MM.1S (cell line): ENCODE data around the gene CDC27.
"Not testable (repeated sequence)": the region's sequence is repeated elsewhere in the genome, so short reads cannot be mapped to it uniquely, and the experiment has no call there.

ENCODE experiments used
- DNase-seq: peaks from one replicate; pipeline ENCODE4 v3.0.0-alpha.2; 2015
- H2AFZ ChIP-seq: fragments of 300-600 bp; sonication (generic); 2 replicates; pipeline ENCODE4 v1.6.0; 2016; ENCODE audit warnings: antibody characterized with exemption, low read length
- H3F3A ChIP-seq: fragments of 300-600 bp; sonication (generic); 2 replicates; pipeline ENCODE4 v1.6.1; 2016; ENCODE audit warnings: mild to moderate bottlenecking, antibody characterized with exemption, low read length, moderate library complexity, mixed read lengths; ENCODE audit not compliant: insufficient read depth
- H3K27ac ChIP-seq: fragments of 300-600 bp; sonication (generic); 2 replicates; pipeline ENCODE4 v1.5.1; 2016; ENCODE audit warnings: mild to moderate bottlenecking, low read length
- H3K27me3 ChIP-seq: fragments of 300-600 bp; sonication (generic); replicated peaks from 2 replicates; pipeline ENCODE4 v1.6.0; 2016; ENCODE audit warnings: low read length; ENCODE audit not compliant: insufficient read depth
- H3K36me3 ChIP-seq: fragments of 300-600 bp; sonication (generic); replicated peaks from 2 replicates; pipeline ENCODE4 v1.6.1; 2016; ENCODE audit warnings: mild to moderate bottlenecking, low read length, mixed read lengths; ENCODE audit not compliant: insufficient read depth
- H3K4me1 ChIP-seq: fragments of 300-600 bp; sonication (generic); 2 replicates; pipeline ENCODE4 v1.6.1; 2016; ENCODE audit warnings: low read length, mixed read lengths
- H3K4me2 ChIP-seq: fragments of 300-600 bp; sonication (generic); 2 replicates; pipeline ENCODE4 v1.6.0; 2016; ENCODE audit warnings: low read depth, low read length
- H3K4me3 ChIP-seq: fragments of 300-600 bp; sonication (generic); 2 replicates; pipeline ENCODE4 v1.5.1; 2016; ENCODE audit warnings: low read length, mixed read lengths
- H3K79me2 ChIP-seq: fragments of 300-600 bp; sonication (generic); 2 replicates; pipeline ENCODE4 v1.6.1; 2016; ENCODE audit warnings: mixed run types, low read length, mixed read lengths
- H3K9ac ChIP-seq: fragments of 300-600 bp; sonication (generic); 2 replicates; pipeline ENCODE4 v1.6.1; 2016; ENCODE audit warnings: low read length, mixed read lengths
- H3K9me2 ChIP-seq: fragments of 300-600 bp; sonication (generic); replicated peaks from 2 replicates; pipeline ENCODE4 v1.6.1; 2016; ENCODE audit warnings: mild to moderate bottlenecking, low read length, mixed read lengths; ENCODE audit not compliant: insufficient read depth
- H3K9me3 ChIP-seq: fragments of 300-600 bp; sonication (generic); replicated peaks from 2 replicates; pipeline ENCODE4 v1.6.1; 2016; ENCODE audit warnings: mild to moderate bottlenecking, low read length, mixed read lengths; ENCODE audit not compliant: insufficient read depth
- H4K20me1 ChIP-seq: fragments of 300-600 bp; sonication (generic); 2 replicates; pipeline ENCODE4 v1.6.1; 2016; ENCODE audit warnings: mild to moderate bottlenecking, low read length, moderate library complexity, mixed read lengths; ENCODE audit not compliant: insufficient read depth
- EZH2 ChIP-seq: fragments of 300-600 bp; sonication (generic); optimal IDR thresholded peaks from 2 replicates; pipeline ENCODE3; 2017; ENCODE audit warnings: low read depth, mild to moderate bottlenecking, antibody characterized with exemption, low read length, mixed read lengths
- EZH2phosphoT487 ChIP-seq: fragments of 300-600 bp; sonication (generic); IDR thresholded peaks from 2 replicates; pipeline ENCODE4 v1.6.1; 2018; ENCODE audit warnings: antibody characterized with exemption, low read length
- TF ChIP-seq, protein P1 (sequence below): fragments of 300-600 bp; sonication (generic); IDR thresholded peaks from 2 replicates; pipeline ENCODE4 v1.5.1; 2016; ENCODE audit warnings: antibody characterized with exemption, low read length, mixed read lengths

The CDC27 gene

GRCh38 chr17:47224966-47225365, 35.9 kb upstream of the CDC27 start:
- Histone ChIP-seq H4K20me1 (no peaks in the 10 kb centered on the region), H3K36me3 (no peaks in the 10 kb centered on the region), H3K9ac (no peak overlapping the region), H3K4me1 (peaks cover 4% of the 10 kb centered on the region), H3K9me2 (no peaks in the 10 kb centered on the region), H3F3A (no peaks in the 10 kb centered on the region), H3K4me3 (no peak overlapping the region), H3K27ac (no peak overlapping the region), H3K4me2 (no peak overlapping the region), H2AFZ (no peak overlapping the region), H3K79me2 (no peaks in the 10 kb centered on the region), H3K27me3 (no peaks in the 10 kb centered on the region), H3K9me3 (no peaks in the 10 kb centered on the region)
- no peak for DNase-seq
- TF ChIP-seq, protein P1, sequence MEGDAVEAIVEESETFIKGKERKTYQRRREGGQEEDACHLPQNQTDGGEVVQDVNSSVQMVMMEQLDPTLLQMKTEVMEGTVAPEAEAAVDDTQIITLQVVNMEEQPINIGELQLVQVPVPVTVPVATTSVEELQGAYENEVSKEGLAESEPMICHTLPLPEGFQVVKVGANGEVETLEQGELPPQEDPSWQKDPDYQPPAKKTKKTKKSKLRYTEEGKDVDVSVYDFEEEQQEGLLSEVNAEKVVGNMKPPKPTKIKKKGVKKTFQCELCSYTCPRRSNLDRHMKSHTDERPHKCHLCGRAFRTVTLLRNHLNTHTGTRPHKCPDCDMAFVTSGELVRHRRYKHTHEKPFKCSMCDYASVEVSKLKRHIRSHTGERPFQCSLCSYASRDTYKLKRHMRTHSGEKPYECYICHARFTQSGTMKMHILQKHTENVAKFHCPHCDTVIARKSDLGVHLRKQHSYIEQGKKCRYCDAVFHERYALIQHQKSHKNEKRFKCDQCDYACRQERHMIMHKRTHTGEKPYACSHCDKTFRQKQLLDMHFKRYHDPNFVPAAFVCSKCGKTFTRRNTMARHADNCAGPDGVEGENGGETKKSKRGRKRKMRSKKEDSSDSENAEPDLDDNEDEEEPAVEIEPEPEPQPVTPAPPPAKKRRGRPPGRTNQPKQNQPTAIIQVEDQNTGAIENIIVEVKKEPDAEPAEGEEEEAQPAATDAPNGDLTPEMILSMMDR: no peak

GRCh38 chr17:47224077-47224476, 35.0 kb upstream of the CDC27 start:
- not testable (repeated sequence) for H3K4me3 ChIP-seq, H3K27ac ChIP-seq, H3K9me3 ChIP-seq, H3K9me2 ChIP-seq, H3K36me3 ChIP-seq, H2AFZ ChIP-seq, DNase-seq, H3K79me2 ChIP-seq, H3K4me2 ChIP-seq, H3K9ac ChIP-seq, H3K27me3 ChIP-seq, H3F3A ChIP-seq, H3K4me1 ChIP-seq, H4K20me1 ChIP-seq

- H3K4me1 ChIP-seq: no peaks in the 10 kb centered on the region
- TF ChIP-seq EZH2phosphoT487 (no peak), EZH2 (no peak)
- no peaks in the 10 kb centered on the region for H3K36me3 ChIP-seq
- H3K27ac ChIP-seq: no peak overlapping the region
- no peaks in the 10 kb centered on the region for H4K20me1 ChIP-seq
- no peaks in the 10 kb centered on the region for H3K9me2 ChIP-seq
- DNase-seq: no peak
- no peak overlapping the region for H3K4me3 ChIP-seq
- no peaks in the 10 kb centered on the region for H3K27me3 ChIP-seq
- no peak overlapping the region for H2AFZ ChIP-seq
- no peak overlapping the region for H3K9ac ChIP-seq
- H3K79me2 ChIP-seq: no peaks in the 10 kb centered on the region
- no peaks in the 10 kb centered on the region for H3K9me3 ChIP-seq
- no peak overlapping the region for H3K4me2 ChIP-seq
- no peaks in the 10 kb centered on the region for H3F3A ChIP-seq
These were observed 34.4 kb upstream of the CDC27 start for GRCh38 chr17:47223460-47223859.

GRCh38 chr17:47223007-47223406, 33.9 kb upstream of the CDC27 start:
- no peaks in the 10 kb centered on the region for H3K9me2 ChIP-seq
- no peak for DNase-seq
- no peak overlapping the region for H2AFZ ChIP-seq
- H3K36me3 ChIP-seq: no peaks in the 10 kb centered on the region
- H3K9ac ChIP-seq: no peak overlapping the region
- H4K20me1 ChIP-seq: no peaks in the 10 kb centered on the region
- no peaks in the 10 kb centered on the region for H3K27me3 ChIP-seq
- no peaks in the 10 kb centered on the region for H3K4me1 ChIP-seq
- TF ChIP-seq, protein P1: no peak
- no peak for TF ChIP-seq EZH2phosphoT487
- TF ChIP-seq EZH2: no peak
- no peak overlapping the region for H3K27ac ChIP-seq
- no peaks in the 10 kb centered on the region for H3K79me2 ChIP-seq
- no peak overlapping the region for H3K4me3 ChIP-seq
- no peaks in the 10 kb centered on the region for H3F3A ChIP-seq
- H3K9me3 ChIP-seq: no peaks in the 10 kb centered on the region
- H3K4me2 ChIP-seq: no peak overlapping the region
